GM18519 (cell line): ENCODE results near the gene NMNAT1.
"Not testable (repeated sequence)": the region's sequence is repeated elsewhere in the genome, so short reads cannot be mapped to it uniquely, and the experiment has no call there.

Source experiments
- ATAC-seq: cut with Tn5 transposase; IDR thresholded peaks from one replicate; pipeline ENCODE4 v1.9.1; 2021; ENCODE audit warnings: mild to moderate bottlenecking, moderate library complexity; ENCODE audit not compliant: unreplicated experiment, low FRiP score

The NMNAT1 gene

GRCh38 chr1:9917901-9918300, 25.4 kb upstream of the NMNAT1 start:
- no peak for ATAC-seq

DNA sequence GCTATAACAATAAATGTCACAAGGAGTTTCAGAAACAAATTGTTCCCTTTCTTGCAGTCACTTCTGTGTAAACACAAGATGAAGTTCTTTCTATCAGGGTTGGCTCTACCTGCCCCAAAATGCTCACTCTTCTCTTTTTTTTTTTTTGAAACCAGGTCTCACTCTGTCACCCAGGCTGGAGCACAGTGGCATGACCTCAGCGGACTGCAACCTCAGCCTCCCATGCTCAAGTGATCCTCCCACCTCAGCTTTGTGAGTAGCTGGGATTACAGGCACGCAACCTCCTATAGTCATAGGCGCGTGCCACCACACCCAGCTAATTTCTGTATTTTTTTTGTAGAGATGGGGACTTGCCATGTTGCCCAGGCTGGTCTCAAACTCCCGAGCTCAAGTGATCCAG, 22.7 kb upstream of the NMNAT1 start:
- no peak for ATAC-seq

- no peak for ATAC-seq
These were observed 20.9 kb upstream of the NMNAT1 start for GRCh38 chr1:9922342-9922741.

DNA sequence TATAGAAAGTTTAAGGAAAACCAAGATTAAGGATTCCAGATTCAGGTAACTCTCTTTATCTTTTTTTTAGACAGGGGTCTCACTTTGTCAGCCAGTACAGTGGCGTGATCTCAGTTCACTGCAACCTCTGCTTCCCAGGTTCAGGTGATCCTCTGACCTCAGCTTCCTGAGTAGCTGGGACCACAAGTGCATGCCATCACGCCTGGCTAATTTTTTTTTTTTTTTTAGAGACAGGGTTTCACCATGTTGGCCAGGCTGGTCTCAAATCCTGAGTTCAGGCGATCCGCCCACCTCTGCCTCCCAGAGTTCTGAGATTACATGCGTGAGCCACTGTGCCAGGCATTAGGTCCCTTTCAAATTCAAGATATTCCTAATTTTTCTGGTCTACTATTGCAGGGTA, 16.0 kb upstream of the NMNAT1 start:
- ATAC-seq, result no peak

GRCh38 chr1:9929431-9930385, 13.6 kb upstream of the NMNAT1 start:
- no peak for ATAC-seq

GRCh38 chr1:9942399-9942938, 806 bp upstream of the NMNAT1 start:
- ATAC-seq, result no peak

- ATAC-seq, result no peak
These were observed 3.0 kb downstream of the NMNAT1 start for GRCh38 chr1:9946315-9946714.

DNA sequence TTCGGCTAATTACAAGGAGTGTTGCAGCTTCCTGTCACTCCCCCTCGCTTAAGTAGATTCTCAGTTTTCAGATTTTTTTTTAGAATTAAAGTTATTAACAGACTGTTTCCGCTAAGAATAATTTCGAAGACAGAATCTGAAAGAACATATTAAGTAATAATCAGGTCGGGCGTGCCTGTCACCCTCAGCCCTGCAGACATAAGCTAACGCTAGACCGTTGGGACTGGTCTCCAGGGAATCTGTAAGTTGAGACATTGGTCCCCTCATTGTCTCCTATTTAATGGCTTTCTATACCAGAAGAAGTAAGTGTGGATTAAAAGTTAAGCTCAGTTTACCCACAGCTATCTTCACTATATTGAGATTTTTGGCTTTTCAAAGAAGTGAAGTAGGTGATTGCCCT, 14.5 kb downstream of the NMNAT1 start:
- ATAC-seq, result no peak

GRCh38 chr1:9960011-9960410, 16.7 kb downstream of the NMNAT1 start:
- ATAC-seq, result no peak

DNA sequence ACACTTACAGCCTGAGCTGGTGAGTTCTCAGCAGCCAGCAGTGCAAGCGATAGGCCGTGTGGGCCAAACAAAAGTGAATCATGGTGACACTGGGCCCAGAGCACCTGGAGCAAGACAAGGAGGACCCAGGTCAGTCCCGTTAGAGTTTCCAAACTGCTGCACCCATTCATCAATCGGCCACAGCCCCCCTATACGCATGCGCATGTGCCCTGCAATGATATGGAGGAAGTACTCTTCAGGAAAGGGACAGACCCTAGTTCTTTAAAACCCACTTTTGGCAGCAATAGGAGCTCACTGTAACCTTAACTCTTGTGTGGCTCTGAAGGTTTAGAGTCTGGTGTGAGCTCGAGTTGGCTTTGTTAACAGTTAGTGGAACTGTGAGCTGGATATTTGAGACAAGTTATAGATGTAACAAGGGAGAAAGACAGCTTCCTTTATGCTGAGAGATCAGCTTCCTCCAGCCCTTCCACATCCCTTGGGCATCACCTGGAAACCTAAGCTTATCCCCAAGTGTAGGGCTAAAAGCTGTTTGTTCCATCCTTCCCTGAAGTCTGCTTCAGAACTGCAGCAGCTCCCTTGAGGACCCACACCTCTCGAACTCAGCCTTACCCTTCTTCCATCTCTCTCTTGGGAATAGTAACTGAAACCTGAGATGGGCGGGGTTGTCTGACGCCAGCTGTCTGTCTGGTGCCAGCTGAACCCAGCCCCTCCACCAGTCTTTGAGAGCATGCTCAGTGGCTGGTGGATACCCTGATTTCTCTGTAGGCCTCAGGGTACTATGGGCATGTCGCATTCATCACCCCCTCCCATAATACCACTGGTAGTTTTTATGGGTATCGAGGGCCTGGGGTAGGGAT, 17.7 kb downstream of the NMNAT1 start:
- ATAC-seq, result no peak

DNA sequence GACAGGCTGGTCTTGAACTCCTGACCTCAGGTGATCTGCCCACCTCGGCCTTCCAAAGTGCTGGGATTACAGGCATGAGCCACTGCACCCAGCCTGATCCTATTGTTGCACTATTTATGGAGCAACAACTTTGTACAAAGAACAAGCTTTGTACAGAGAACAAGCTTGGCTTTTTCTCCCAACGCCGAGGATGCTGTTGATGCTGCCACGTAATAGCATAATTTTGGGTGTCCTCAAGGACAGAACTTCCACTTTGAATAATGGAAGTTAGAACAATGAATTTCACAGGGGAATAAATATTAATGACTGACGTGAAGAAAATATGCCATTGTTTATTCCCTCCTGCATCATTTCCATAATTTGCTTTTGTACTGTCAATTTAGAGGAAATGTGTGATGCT, 41.0 kb downstream of the NMNAT1 start:
- no peak for ATAC-seq

DNA sequence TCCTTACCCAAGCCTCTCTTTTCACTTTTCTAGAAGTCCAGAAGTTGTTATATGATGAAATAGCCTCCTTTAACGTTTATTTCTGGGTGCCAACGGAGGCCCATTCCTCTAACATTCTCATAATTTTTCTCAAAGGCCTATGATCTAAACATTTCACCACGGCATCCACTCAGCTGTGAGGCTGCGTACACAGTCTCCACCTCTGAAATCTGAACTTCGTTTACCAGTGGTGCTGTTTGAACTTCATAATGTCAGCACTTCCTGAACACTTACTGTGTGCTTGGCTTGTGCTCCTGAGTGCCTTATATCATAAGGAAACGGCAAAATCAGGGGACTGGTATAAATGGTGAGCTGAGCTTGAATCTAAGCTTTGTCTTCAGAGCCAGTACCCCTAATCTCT, 41.7 kb downstream of the NMNAT1 start:
- no peak for ATAC-seq

DNA sequence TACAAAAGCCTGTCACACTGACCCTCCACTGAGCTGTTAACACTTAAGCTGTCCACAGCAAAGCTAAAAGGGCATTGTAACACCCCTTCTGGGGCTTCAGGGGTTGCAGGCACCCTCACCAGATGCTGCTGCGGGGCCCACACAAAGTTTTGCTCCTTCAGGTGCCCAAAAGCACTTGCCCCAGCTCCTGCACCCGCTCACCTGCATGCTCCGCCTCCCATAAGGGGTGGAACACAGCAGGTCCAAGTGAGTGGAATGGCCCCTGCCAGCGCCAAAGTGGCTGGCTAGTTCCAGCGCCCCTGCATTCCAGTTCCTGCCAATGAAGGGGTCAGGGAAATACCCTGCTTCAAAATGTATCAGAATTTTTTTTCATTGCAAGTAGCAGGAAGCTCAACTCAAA, 46.5 kb downstream of the NMNAT1 start:
- no peak for ATAC-seq

DNA sequence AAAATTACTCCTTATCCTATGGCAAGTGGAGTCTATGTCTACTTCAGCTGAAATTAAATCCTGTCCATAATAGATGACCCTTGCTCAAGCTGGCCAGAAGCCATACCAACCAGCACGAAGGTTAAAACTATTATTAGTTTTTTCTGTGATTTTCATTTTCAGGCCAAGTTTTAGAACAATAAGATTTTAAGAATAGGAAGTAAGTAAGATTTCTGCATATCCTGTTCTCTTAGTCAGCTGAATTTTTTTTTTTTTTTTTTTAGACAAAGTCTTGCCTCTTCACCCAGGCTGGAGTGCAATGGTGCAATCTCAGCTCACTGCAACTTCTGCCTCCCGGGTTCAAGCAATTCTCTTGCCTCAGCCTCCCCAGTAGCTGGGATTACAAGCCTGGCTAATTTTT, 47.7 kb downstream of the NMNAT1 start:
- ATAC-seq, result no peak

GRCh38 chr1:9992910-9993309, 49.6 kb downstream of the NMNAT1 start:
- no peak for ATAC-seq

DNA sequence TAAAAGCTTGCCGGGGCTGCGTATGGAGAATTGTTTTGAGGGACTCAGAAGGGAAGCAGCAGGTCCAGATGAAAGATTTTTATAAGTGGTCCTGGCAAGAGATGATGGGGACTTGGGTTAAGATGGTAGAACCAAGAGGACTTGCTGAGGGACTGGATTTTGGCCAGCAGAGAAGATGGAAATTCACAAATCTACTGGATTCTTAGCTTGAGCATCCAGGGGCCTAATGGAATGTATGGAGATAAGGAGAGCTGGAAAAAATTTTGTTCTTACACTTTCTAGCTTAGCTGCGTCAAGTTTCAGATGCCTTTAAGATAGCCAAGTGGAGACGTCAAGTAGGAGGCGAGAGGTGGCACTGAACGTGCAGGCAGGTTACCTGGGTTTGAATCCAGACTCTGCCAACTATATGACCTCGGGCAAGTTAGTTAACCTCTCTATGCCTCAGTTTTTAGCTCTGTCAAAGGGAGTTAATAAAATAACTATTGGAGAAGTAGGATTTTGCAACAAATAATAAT, 50.3 kb downstream of the NMNAT1 start:
- ATAC-seq, result no peak

GRCh38 chr1:9996624-9997582, 53.6 kb downstream of the NMNAT1 start, which contains the start of gene RBP7:
RBP7 (plus strand) TSS chr1:9997228; CDS start chr1:9997259, 31 bp downstream.
- no peak for ATAC-seq

GRCh38 chr1:10001016-10001665, 57.9 kb downstream of the NMNAT1 start:
- ATAC-seq, result no peak

DNA sequence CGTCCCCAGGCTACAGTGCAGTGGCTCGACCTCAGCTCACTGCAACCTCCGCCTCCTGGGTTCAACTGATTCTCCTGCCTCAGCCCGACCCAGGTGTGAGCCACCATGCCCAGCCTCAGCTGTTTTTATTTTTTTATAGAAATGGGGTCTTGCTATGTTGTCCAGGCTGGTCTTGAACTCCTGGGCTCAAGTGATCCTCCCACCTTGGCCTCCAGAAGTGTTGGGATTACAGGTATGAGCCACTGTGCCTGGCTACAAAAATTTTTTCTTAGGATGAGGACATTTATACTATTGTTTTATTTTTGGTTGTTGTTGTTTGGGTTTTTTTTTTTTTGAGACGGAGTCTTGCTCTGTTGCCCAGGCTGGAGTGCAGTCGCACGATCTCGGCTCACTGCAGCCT, 62.0 kb downstream of the NMNAT1 start:
- not testable (repeated sequence) for ATAC-seq
